GDM1 (cell line): ENCODE results near the gene EIF4G1.

Source experiments
- DNase-seq: peaks from one replicate; lab custom pipeline; 2025; lab: John Stamatoyannopoulos, UW

EIF4G1 gene

GRCh38 chr3:184305577-184305976, 8.8 kb upstream of the EIF4G1 start:
- no peak for DNase-seq

- no peak for DNase-seq
Observed at GRCh38 chr3:184306341-184306972, 7.9 kb upstream of the EIF4G1 start.

- no peak for DNase-seq
Observed at GRCh38 chr3:184307915-184308314, 6.5 kb upstream of the EIF4G1 start.

- no peak for DNase-seq
Observed at GRCh38 chr3:184308744-184309143, 5.7 kb upstream of the EIF4G1 start.

- DNase-seq = no peak
Observed at GRCh38 chr3:184311633-184312032, 2.8 kb upstream of the EIF4G1 start.

- DNase-seq = peak; percentile 48
Observed at GRCh38 chr3:184314700-184315542, 515 bp downstream of the EIF4G1 start.

GRCh38 chr3:184315543-184315867, 1.1 kb downstream of the EIF4G1 start:
- no peak for DNase-seq

- DNase-seq = no peak
Observed at GRCh38 chr3:184315871-184316661, 1.7 kb downstream of the EIF4G1 start.

- DNase-seq = no peak
Observed at GRCh38 chr3:184316792-184317191, 2.4 kb downstream of the EIF4G1 start.

- no peak for DNase-seq
Observed at GRCh38 chr3:184317201-184317600, 2.8 kb downstream of the EIF4G1 start.

- DNase-seq = no peak
Observed at GRCh38 chr3:184320104-184320445, 5.7 kb downstream of the EIF4G1 start.

- no peak for DNase-seq
Observed at GRCh38 chr3:184321666-184322065, 7.3 kb downstream of the EIF4G1 start.

GRCh38 chr3:184322731-184323487, 8.5 kb downstream of the EIF4G1 start:
- no peak for DNase-seq

GRCh38 chr3:184323696-184324095, 9.3 kb downstream of the EIF4G1 start:
- DNase-seq = no peak

- DNase-seq = no peak
Observed at GRCh38 chr3:184325269-184325668, 10.9 kb downstream of the EIF4G1 start.

GRCh38 chr3:184325715-184326369, 11.4 kb downstream of the EIF4G1 start:
- no peak for DNase-seq

- no peak for DNase-seq
Observed at GRCh38 chr3:184327171-184327570, 12.8 kb downstream of the EIF4G1 start.

- no peak for DNase-seq
Observed at GRCh38 chr3:184328516-184328915, 14.1 kb downstream of the EIF4G1 start.

- no peak for DNase-seq
Observed at GRCh38 chr3:184332370-184333090, 18.1 kb downstream of the EIF4G1 start.

- no peak for DNase-seq
Observed at GRCh38 chr3:184333190-184333589, 18.8 kb downstream of the EIF4G1 start.

GRCh38 chr3:184333700-184334099, 19.3 kb downstream of the EIF4G1 start:
- no peak for DNase-seq
